GM18519 (cell line): ENCODE measurements around the gene BMP5.

Source experiments
- ATAC-seq: cut with Tn5 transposase; IDR thresholded peaks from one replicate; pipeline ENCODE4 v1.9.1; 2021; ENCODE audit warnings: mild to moderate bottlenecking, moderate library complexity; ENCODE audit not compliant: unreplicated experiment, low FRiP score

Gene BMP5

DNA sequence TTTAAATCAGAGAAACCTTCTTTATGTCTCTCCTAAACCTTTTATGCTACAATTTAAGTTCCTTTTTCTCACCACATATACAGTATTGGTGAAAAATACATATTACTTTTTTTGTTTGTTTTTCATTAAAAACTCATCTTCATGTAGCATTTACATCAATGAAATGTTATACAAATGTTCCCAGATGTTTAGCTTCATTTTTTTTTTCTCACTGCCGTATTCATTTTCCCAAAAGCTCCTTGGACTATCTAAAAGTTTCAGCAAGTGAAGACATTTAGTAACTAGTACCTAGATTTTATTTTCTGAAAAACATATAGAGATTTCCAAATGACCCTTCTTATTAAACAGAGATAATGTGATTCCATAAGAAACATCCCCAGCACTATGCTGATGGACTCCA lies 128.9 kb downstream of the BMP5 start:
- ATAC-seq = no peak

DNA sequence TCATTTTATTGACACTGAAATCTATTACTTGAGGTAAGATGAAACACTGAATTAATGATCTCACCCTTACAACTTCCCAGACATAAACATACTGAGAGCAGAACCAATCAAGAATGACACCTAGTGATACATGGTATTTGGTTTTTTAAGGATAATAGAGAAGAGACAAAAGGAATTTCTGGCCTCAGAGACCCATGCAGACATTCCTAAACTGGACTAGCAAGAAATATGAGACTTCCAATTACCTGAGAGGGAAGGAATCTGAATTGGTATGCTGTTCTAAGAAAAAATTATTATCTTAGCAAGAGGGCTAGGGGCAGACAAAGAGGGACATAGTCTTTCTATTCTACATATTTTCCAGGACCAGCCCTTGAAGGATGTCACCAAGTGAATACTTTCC lies 141.1 kb downstream of the BMP5 start:
- ATAC-seq = no peak

DNA sequence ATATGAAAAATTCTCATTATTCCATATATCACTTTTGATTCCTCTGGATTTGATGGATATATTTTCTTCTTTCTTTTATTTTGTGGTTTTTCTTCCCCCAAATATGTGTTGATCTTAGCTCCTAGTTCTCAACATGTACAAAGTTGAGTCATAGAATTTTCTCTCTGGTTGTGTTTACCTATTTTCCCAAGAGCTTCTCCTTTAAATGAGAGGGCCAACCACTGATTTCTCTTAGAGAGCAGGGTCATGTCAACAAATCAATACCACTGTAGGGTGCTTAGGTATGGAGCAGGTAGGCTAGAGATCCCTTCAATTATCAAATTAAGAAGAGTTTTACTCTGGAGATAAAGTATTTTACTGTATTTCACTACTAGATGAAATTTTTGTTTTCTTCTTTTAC lies 145.7 kb downstream of the BMP5 start:
- no peak for ATAC-seq

DNA sequence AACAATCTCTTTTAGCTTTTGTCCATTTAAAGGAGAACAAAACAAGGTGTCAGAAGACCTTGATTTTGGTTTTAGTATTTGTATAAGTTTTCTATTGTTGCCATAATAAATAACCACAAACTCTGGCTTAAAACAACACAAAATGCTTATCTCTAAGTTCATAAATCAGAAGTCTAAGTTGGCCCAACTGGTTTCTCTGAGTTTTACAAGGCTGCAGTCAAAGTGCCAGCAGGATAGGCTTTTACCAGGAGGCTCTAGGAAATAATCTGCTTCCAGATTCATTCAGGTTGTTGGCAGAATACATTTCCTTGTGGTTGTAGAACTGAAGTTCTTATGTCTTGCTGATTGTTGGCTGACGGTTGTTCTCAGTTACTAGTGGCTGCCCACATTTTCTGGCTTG lies 149.2 kb downstream of the BMP5 start:
- no peak for ATAC-seq

GRCh38 chr6:55714831-55715230 lies 160.6 kb downstream of the BMP5 start:
- no peak for ATAC-seq

- ATAC-seq = no peak
Measured at GRCh38 chr6:55713436-55713835, 162.0 kb downstream of the BMP5 start.

DNA sequence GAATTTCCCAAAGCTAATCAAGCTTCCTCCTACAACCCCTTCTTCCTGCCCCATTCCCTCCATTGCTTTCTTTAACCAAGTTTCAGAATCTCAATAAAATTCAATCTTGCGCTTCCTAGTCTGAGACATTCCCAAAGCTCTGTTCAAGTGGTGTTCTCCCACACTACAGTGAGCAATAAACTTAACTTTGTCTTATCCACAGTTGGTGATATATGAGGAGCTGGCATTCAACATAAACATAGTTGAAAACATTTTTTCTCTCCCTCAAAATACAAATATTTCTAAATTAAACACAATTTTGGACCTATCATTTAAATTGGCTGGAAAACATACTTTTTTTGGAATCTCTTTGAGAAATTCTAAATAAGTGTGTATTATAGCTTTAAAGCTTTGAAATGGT lies 166.7 kb downstream of the BMP5 start:
- no peak for ATAC-seq

- no peak for ATAC-seq
Measured at GRCh38 chr6:55705451-55706440, 169.6 kb downstream of the BMP5 start.

DNA sequence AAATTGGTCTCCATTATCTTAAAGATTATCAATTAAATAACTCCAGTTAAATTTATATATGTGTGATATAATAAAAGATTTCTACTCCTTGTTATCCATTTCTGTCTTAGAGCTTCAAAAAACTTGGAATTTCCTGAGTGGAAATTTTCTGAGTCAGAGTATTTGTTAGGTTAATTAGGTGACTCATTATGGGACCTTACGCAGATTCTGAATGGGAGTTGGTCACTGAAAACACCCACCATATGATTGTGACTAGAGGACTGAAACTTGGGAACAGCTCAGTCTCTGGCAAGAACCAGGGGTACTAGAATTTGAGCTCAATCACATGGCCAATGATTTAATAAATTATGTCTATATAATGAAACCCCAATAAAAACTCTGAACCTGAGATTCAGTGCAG lies 171.0 kb downstream of the BMP5 start:
- no peak for ATAC-seq
